Glutamatergic neuron (in vitro differentiated cells): ENCODE results near the gene FGL2. TPM values are rescaled to one million over a fixed set of nuclear protein-coding genes. Genes with fewer than 3 reads are reported as not detected.
"Not testable (repeated sequence)": the region's sequence is repeated elsewhere in the genome, so short reads cannot be mapped to it uniquely, and the experiment has no call there.

Experiments used
- DNase-seq: peaks from one replicate; pipeline ENCODE4 v3.0.0; 2022
- H3K27ac Mint-ChIP-seq: one replicate; pipeline ENCODE4 v1.8.0; 2020; ENCODE audit warnings: mild to moderate bottlenecking, mixed read lengths, inconsistent platforms; ENCODE audit not compliant: unreplicated experiment
- H3K27me3 Mint-ChIP-seq: one replicate; pipeline ENCODE4 v1.8.0; 2020; ENCODE audit warnings: mild to moderate bottlenecking, moderate library complexity, mixed read lengths, inconsistent platforms; ENCODE audit not compliant: unreplicated experiment
- H3K36me3 Mint-ChIP-seq: one replicate; pipeline ENCODE4 v1.8.0; 2020; ENCODE audit warnings: mild to moderate bottlenecking, mixed read lengths, inconsistent platforms; ENCODE audit not compliant: unreplicated experiment
- H3K4me1 Mint-ChIP-seq: one replicate; pipeline ENCODE4 v1.8.0; 2020; ENCODE audit warnings: mild to moderate bottlenecking, low read depth, mixed read lengths, inconsistent platforms; ENCODE audit not compliant: unreplicated experiment
- H3K4me3 Mint-ChIP-seq: one replicate; pipeline ENCODE4 v1.8.0; 2020; ENCODE audit warnings: mild to moderate bottlenecking, mixed read lengths, inconsistent platforms; ENCODE audit not compliant: unreplicated experiment
- H3K9me3 Mint-ChIP-seq: one replicate; pipeline ENCODE4 v1.8.0; 2020; ENCODE audit warnings: mild to moderate bottlenecking, moderate library complexity, mixed read lengths, inconsistent platforms; ENCODE audit not compliant: unreplicated experiment
- CTCF ChIP-seq: fragments of 200-600 bp; sonication (generic); IDR thresholded peaks from one replicate; pipeline ENCODE4 v1.5.0; 2021; ENCODE audit not compliant: partially characterized antibody, unreplicated experiment
- total RNA-seq: library from RNA; stranded (reverse); fragmentation: NEBNext Ultra II Directional; extraction: Animal tissue kit (Norgen Biotek cat#: 25700); gene quantifications from one replicate; pipeline ENCODE4 v1.2.1, GENCODE V29; 2021; ENCODE audit not compliant: unreplicated experiment

FGL2 gene
- total RNA-seq, 1 donor from 2014 or later = not detected

DNA sequence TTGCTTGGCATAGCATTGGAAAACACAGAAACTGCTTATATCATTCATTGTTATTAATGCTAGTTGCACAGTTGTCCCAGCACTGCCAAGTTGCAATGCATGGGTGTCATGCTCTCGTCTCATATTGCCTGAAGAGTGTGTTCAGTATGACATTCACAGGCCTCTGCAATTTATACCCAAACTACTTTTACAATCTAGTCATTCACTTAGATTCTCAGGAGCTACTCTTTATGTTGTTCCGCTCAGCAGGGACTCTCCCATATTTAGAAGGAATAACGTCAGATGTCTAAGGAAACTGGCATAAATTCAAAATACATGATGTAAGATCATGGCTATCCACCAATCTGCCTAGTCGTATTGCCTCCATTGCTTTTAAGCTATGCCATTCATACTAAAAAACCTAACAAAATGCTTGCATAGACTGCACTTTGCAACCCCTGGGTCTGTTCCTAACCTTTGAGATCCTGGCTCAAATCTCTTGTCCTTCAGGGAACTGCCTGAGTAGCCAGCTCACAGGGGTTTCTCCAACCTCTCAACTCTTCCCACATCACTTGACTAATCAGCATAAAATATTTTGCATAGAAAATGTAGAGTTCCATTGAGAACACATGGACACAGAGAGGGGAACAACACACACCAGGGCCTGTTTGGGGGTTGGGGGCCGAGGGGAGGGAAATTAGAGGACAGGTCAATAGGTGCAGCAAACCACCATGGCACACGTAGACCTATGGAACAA lies 27.0 kb downstream of the FGL2 start:
- not testable (repeated sequence) for DNase-seq, H3K4me3 Mint-ChIP-seq, H3K9me3 Mint-ChIP-seq, H3K27ac Mint-ChIP-seq, H3K4me1 Mint-ChIP-seq, H3K36me3 Mint-ChIP-seq, H3K27me3 Mint-ChIP-seq

DNA sequence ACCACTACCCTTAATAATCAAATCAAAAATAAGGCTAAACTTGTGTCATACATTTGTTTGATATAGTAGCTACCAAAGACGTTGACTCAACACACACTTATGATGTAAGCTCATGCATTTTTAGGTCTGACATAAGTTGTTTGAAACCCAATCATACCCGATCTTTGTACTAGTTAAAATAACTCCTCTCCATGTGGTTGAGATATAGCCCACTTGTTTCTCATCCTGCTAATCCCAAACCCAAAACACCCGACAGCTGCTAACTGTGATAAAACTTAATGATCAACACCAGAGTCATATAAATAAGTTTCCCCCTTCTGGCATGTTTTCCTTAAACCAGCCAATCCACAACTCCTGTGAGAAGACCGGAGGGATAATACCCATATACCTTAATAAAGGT lies 28.5 kb downstream of the FGL2 start:
- not testable (repeated sequence) for H3K36me3 Mint-ChIP-seq, H3K27me3 Mint-ChIP-seq, H3K9me3 Mint-ChIP-seq, DNase-seq, H3K4me3 Mint-ChIP-seq, H3K27ac Mint-ChIP-seq, H3K4me1 Mint-ChIP-seq

DNA sequence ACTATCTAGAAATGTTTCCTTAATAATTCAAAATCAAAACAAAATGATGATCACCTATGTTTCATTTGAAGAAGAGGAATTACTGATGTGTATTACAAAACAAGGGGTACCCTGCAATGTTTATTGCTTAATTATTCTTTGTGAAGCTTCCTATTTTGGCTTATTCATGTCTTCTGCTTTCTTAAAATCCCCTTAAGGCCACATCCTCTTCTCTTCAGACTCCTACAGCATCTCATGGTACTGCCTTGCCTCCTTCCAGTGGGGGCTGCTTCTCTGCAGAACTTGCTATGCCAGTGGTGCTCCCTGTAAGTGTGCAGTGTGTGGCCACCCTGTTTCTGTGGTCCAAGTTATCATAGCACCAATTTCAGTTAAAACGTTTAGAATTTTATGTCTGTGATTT lies 42.2 kb downstream of the FGL2 start:
- TF ChIP-seq CTCF = no peak
- no peak for DNase-seq
- no peak overlapping the region for H3K4me3 Mint-ChIP-seq
- no peak overlapping the region for H3K27ac Mint-ChIP-seq
- no peaks in the 10 kb centered on the region for H3K36me3 Mint-ChIP-seq
- H3K9me3 Mint-ChIP-seq = no peaks in the 10 kb centered on the region
- H3K4me1 Mint-ChIP-seq = no peaks in the 10 kb centered on the region
- no peaks in the 10 kb centered on the region for H3K27me3 Mint-ChIP-seq

GRCh38 chr7:77157034-77157433 lies 42.6 kb downstream of the FGL2 start:
- H3K9me3 Mint-ChIP-seq, H3K4me1 Mint-ChIP-seq, H3K36me3 Mint-ChIP-seq, H3K27ac Mint-ChIP-seq, DNase-seq, H3K4me3 Mint-ChIP-seq, H3K27me3 Mint-ChIP-seq: not testable (repeated sequence)

DNA sequence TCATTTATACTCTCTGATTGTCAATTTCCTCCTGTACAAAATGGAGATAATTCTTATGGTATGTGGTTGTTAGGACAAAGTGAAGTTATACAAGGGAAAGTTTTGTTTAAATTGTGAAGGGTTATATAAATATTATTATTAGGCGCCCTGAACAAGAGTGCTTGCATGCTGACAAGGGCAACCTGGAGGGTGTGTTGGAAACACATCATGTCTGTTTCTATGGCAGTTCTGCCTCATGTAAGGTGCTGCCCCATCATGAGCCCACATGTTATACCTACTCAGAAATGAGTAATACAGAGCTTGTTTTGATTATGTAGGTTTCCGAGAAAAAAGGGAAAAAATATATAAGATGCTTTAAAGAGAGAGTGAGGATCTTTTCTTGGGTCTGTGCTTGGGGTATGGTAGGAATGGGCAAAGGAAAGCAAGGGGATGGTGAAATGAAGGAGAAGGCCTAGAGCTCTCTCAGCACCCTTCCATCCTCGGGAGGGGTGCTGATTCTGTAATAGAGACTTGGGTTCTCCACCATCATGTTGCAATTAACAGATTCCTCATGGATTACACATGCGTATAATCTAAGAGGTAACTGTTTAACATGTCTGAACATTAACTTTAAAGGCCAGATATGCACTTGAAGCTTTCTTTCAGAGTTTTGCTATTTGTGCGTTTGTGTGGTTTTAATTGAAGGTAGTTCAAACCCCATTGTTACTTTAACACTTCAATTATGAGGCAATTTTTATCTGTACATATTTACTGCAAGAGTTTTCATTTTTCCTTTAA lies 43.8 kb downstream of the FGL2 start:
- not testable (repeated sequence) for H3K9me3 Mint-ChIP-seq, H3K4me1 Mint-ChIP-seq, H3K4me3 Mint-ChIP-seq, H3K27ac Mint-ChIP-seq, H3K27me3 Mint-ChIP-seq, DNase-seq, H3K36me3 Mint-ChIP-seq

GRCh38 chr7:77154917-77155464 lies 44.6 kb downstream of the FGL2 start:
- H3K27ac Mint-ChIP-seq, H3K4me3 Mint-ChIP-seq, H3K36me3 Mint-ChIP-seq, H3K27me3 Mint-ChIP-seq, H3K9me3 Mint-ChIP-seq, DNase-seq, H3K4me1 Mint-ChIP-seq: not testable (repeated sequence)

DNA sequence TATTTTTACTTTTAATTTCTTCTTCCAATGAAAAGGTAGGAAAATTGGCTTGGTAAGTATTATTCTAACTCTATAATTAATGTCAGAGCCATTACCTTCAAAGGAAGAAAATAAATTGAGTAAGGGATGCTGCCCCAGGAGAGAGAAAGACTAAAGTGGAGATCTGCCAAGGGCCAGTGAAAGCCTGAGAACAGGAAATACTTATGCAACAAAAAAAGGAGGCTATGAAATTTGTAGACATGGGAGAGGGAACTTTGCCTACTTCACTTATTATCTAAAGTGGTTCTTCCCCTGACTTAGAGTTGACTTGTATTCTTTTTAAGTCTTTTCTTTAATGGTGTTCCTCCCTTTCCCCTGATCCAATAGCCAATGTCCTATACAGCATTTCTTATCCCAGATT lies 47.4 kb downstream of the FGL2 start:
- H3K4me1 Mint-ChIP-seq, H3K27ac Mint-ChIP-seq, H3K27me3 Mint-ChIP-seq, DNase-seq, H3K4me3 Mint-ChIP-seq, H3K36me3 Mint-ChIP-seq, H3K9me3 Mint-ChIP-seq: not testable (repeated sequence)

Other genes starting within 250 kb of the FGL2 start
- gene SPDYE17, start 167.5 kb downstream of the FGL2 start, total RNA-seq = not detected
- 1.1 TPM for gene SPDYE18, start 137.3 kb downstream of the FGL2 start, total RNA-seq
- gene CCDC146, start 77.2 kb downstream of the FGL2 start, total RNA-seq = 3.7 TPM
- 0.76 TPM for gene GSAP, start 216.5 kb upstream of the FGL2 start, total RNA-seq